ENCODE measurements around the gene C2orf81.
"Not testable (repeated sequence)": the region's sequence is repeated elsewhere in the genome, so short reads cannot be mapped to it uniquely, and the experiment has no call there.

C2orf81 gene

GRCh38 chr2:74421221-74421870 is at the start of gene C2orf81, which contains the start of gene WDR54:
Gene C2orf81 (minus strand): TSS chr2:74421619. CDS start chr2:74421560, 59 bp downstream.
Gene WDR54 (plus strand): TSS chr2:74421730. CDS start chr2:74422154, 424 bp downstream.
- DNase-seq (ENCODE audit: low read depth): peak; percentile 96
- TF ChIP-seq MYC (IDR thresholded peaks at IDR 0.05; ENCODE audit: low read depth, low read length) (peak; percentile 62; the same call in 1 of the 2 replicates), POLR2A (IDR thresholded peaks at IDR 0.05; ENCODE audit: extremely low read depth, insufficient read length) (peak; percentile 71)
- TF ChIP-seq, protein P1, sequence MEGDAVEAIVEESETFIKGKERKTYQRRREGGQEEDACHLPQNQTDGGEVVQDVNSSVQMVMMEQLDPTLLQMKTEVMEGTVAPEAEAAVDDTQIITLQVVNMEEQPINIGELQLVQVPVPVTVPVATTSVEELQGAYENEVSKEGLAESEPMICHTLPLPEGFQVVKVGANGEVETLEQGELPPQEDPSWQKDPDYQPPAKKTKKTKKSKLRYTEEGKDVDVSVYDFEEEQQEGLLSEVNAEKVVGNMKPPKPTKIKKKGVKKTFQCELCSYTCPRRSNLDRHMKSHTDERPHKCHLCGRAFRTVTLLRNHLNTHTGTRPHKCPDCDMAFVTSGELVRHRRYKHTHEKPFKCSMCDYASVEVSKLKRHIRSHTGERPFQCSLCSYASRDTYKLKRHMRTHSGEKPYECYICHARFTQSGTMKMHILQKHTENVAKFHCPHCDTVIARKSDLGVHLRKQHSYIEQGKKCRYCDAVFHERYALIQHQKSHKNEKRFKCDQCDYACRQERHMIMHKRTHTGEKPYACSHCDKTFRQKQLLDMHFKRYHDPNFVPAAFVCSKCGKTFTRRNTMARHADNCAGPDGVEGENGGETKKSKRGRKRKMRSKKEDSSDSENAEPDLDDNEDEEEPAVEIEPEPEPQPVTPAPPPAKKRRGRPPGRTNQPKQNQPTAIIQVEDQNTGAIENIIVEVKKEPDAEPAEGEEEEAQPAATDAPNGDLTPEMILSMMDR (IDR thresholded peaks at IDR 0.05; ENCODE audit: low read depth, low read length): no peak
- H3K4me3 ChIP-seq (ENCODE audit: low read depth, low read length): peak within 1 kb of the TSS; percentile 78

DNA sequence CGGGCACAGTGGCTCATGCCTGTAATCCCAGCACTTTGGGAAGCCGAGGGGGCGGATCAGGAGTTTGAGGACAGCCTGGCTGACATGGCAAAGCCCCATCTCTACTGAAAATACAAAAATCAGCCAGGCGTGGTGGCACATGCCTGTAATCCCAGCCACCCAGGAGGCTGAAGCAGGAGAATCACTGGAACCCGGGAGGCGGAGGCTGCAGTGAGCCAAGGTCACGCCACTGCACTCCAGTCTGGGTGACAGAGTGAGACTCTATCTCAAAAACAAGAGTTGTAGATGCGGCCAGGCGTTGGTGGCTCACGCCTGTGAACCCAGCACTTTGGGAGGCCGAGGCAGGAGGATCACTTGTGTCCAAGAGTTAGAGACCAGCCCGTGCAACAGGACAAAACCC is 49.3 kb upstream of the C2orf81 start:
- not testable (repeated sequence) for H3K4me3 ChIP-seq (ENCODE audit: low read depth, low read length); DNase-seq (ENCODE audit: low read depth)

DNA sequence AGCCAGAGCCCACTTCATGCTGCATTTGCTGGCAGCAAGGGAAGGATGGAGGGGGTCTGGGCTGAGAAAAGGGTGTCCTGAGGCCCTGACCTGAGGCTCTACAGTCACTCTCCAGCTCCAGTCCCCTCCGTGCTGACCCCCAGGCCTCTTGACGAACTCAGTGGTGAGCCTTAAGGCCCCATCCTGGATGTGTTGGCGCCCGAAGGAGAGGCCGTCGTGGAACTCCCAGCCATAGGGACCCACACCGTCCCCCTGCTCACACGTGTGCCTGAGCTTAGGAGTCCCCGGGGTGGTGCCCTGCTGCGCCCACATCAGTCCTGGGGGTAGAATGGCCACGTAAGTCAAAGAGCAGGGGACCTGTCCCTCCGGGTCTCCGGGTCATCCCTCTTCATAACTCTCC is 43.0 kb upstream of the C2orf81 start:
- TF ChIP-seq MAX (IDR thresholded peaks at IDR 0.05; ENCODE audit: low read depth, low read length) (peak; percentile 27; the same call in 1 of the 2 replicates), MYC (IDR thresholded peaks at IDR 0.05; ENCODE audit: low read depth, low read length) (no peak)
- peak; percentile 46 for DNase-seq (ENCODE audit: low read depth)
- H3K4me3 ChIP-seq (ENCODE audit: low read depth, low read length): peak overlapping the region; percentile 80

DNA sequence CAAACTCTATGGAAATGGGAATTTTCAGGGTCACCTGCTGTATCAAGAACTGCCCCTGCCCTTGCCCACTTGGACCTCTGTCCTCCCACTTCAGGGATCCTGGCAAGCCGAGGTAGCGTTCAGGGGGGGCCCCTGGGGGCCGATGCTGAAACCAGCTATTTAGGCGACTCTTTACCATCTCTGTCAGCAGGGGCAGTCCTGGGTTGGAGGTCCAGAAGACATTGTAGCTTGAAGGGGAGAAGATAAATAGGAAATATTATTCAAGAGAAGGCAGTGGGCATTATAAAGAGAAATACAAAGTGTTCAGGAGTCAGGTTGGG is 41.3 kb upstream of the C2orf81 start:
- DNase-seq (ENCODE audit: low read depth): no peak
- H3K4me3 ChIP-seq (ENCODE audit: low read depth, low read length): no peak overlapping the region
- TF ChIP-seq, protein P1 (IDR thresholded peaks at IDR 0.05; ENCODE audit: low read depth, low read length): no peak
- TF ChIP-seq MAX (IDR thresholded peaks at IDR 0.05; ENCODE audit: low read depth, low read length) (no peak), POLR2A (IDR thresholded peaks at IDR 0.05; ENCODE audit: extremely low read depth, insufficient read length) (no peak), MYC (IDR thresholded peaks at IDR 0.05; ENCODE audit: low read depth, low read length) (no peak)

DNA sequence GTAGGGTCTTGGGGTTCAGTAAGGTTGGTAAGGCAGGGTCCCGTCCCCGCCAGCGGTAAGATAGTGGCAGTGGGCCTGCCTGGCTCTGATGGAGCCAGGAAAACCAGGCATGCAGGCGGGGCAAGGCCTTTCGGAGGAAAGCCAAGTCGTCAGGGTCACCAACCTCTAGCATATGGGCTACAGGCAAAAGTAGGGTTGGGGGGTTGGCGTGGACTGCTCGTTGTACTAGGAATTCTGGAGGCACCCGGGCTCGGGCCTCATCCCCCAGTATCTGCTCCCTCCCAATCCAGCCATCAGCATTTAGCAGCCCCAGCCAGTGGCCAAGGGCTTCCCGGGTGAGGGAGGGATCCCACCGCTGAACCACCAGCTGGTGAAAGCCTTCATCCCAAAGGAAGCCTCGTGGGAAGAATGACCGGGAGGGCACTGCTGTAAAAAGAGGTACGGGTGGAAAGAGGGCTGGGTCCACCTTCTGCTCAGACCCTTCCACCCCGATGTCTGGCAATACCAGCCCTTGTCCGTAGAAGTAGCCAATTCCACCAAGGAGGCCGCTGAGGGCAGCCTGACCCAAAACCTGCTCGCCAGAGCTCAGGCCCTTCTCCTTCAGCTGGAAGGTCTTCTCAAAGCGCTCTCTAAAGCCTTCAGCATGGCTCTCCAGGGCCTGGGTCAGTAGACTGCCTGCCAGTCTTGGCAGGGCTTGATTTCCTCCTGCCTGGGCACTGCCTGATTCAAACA is 40.8 kb upstream of the C2orf81 start:
- no peak for DNase-seq (ENCODE audit: low read depth)
- H3K4me3 ChIP-seq (ENCODE audit: low read depth, low read length): no peak overlapping the region
- no peak for TF ChIP-seq MYC (IDR thresholded peaks at IDR 0.05; ENCODE audit: low read depth, low read length)
- TF ChIP-seq, protein P1 (IDR thresholded peaks at IDR 0.05; ENCODE audit: low read depth, low read length): no peak
- no peak for TF ChIP-seq MAX (IDR thresholded peaks at IDR 0.05; ENCODE audit: low read depth, low read length)
- TF ChIP-seq POLR2A (IDR thresholded peaks at IDR 0.05; ENCODE audit: extremely low read depth, insufficient read length): no peak

GRCh38 chr2:74461187-74462053 is 40.0 kb upstream of the C2orf81 start:
- H3K4me3 ChIP-seq (ENCODE audit: low read depth, low read length): no peak overlapping the region
- TF ChIP-seq, protein P1 (IDR thresholded peaks at IDR 0.05; ENCODE audit: low read depth, low read length): peak; percentile 49
- no peak for TF ChIP-seq POLR2A (IDR thresholded peaks at IDR 0.05; ENCODE audit: extremely low read depth, insufficient read length)
- peak; percentile 56 for DNase-seq (ENCODE audit: low read depth)

- not testable (repeated sequence) for DNase-seq (ENCODE audit: low read depth)
These were observed 38.8 kb upstream of the C2orf81 start for GRCh38 chr2:74460187-74460586.

DNA sequence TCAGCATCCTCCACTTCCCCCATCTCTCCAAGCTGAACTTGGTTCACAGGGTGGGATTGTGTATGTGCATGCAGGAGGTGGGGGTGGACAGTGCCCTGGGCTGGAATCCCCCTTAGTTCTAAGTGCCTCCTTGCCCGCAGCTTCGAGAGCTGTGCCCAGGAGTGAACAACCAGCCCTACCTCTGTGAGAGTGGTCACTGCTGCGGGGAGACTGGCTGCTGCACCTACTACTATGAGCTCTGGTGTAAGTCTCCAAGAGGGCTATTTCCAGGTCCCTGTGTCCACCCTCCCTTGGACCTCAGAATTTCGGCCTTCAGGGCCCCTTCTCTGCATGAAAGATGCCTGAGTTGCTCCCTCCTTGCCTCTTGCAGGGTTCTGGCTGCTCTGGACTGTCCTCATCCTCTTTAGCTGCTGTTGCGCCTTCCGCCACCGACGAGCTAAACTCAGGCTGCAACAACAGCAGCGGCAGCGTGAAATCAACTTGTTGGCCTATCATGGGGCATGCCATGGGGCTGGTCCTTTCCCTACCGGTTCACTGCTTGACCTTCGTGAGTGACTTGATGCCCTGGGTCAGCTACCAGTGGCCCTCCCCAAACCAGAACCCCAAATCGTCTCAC is 38.2 kb upstream of the C2orf81 start:
- DNase-seq (ENCODE audit: low read depth): not testable (repeated sequence)
- peak overlapping the region; percentile 91 for H3K4me3 ChIP-seq (ENCODE audit: low read depth, low read length)

More at GRCh38 chr2:74460187-74460586, 38.8 kb upstream of the C2orf81 start:
- not testable (repeated sequence) for H3K4me3 ChIP-seq (ENCODE audit: low read depth, low read length)

Data from NB4 (cell line).